ENCODE results near the gene KHSRP. TPM values are rescaled to one million over a fixed set of nuclear protein-coding genes. Genes with fewer than 3 reads are reported as not detected.
A peak's percentile ranks its signal among the peaks of the same experiment; 100 is the strongest.

Gene KHSRP
- total and polyA plus RNA-seq, 2 of the 13 experiments (the other 11 are each of a cell fraction or from before 2014, with no cell fraction given): 72.1 to 129 TPM

DNA sequence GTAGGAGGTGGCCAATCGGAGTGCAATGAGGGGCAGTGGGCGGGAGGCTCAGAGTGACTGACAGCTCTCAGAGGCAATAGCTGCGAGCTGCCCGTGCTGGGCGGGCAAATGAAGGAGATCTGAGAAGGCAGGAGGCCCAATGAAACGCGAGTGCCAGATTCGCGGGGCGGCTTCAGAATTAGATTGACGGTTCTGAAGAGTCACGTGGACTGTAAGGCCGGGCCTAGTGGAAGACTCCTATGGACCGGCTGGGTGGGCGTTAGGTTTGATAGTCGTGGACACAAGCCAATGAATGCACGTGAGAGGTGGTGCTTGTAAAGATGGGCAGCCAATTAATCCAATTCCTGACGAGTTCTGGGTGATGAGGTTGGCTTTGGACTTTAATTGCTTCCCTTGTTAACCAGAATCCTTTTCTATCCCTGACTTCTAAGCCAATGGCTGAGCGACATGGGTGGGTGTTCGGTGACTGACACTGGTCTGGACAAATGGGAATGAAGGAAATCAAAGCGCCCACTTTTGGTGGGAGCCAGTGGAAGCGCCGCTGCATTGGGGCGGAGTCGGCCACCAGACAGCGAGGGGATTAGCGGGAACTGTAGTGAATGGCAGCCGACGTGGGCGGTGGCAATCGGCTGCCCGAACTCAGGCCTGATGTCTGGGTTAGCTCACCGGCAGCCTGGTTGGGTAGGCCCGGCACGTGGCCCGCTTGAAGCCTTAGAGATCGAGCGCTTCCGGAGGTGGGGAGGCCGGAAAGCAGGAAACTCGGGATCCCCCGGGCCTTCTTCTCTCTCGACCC is 524 bp upstream of the KHSRP start (continued):
- TF ChIP-seq ZNF143 (CRISPR knock-in tag; IDR thresholded peaks at IDR 0.05) (peak; percentile 68), GATAD1 (CRISPR knock-in tag; IDR thresholded peaks at IDR 0.05) (no peak), CREM (IDR thresholded peaks at IDR 0.05) (peak; percentile 85), CREM (CRISPR knock-in tag; IDR thresholded peaks at IDR 0.05) (no peak), NR2C2 (CRISPR knock-in tag; IDR thresholded peaks at IDR 0.05; ENCODE audit: borderline replicate concordance) (peak; percentile 47), ZNF878 (CRISPR knock-in tag; IDR thresholded peaks at IDR 0.05) (no peak), SMAD1 (CRISPR knock-in tag; IDR thresholded peaks at IDR 0.05; ENCODE audit: borderline replicate concordance, low read depth) (no peak), DMAP1 (CRISPR knock-in tag; IDR thresholded peaks at IDR 0.05) (no peak; the same call in 1 of the 2 replicates), ZNF607 (CRISPR knock-in tag; IDR thresholded peaks at IDR 0.05; ENCODE audit: borderline replicate concordance) (peak; percentile 51; the same call in 1 of the 2 replicates), KLF12 (CRISPR knock-in tag; IDR thresholded peaks at IDR 0.05; ENCODE audit: borderline replicate concordance) (peak; percentile 59; the same call in 1 of the 2 replicates), MAZ (IDR thresholded peaks at IDR 0.05; ENCODE audit: borderline replicate concordance, low read depth, low read length) (no peak), MAZ (CRISPR knock-in tag; IDR thresholded peaks at IDR 0.05; ENCODE audit: low read depth) (peak; percentile 7; the same call in 1 of the 2 replicates), ZFY (CRISPR knock-in tag; IDR thresholded peaks at IDR 0.05) (peak; percentile 73)
- TF ChIP-seq, protein P1, sequence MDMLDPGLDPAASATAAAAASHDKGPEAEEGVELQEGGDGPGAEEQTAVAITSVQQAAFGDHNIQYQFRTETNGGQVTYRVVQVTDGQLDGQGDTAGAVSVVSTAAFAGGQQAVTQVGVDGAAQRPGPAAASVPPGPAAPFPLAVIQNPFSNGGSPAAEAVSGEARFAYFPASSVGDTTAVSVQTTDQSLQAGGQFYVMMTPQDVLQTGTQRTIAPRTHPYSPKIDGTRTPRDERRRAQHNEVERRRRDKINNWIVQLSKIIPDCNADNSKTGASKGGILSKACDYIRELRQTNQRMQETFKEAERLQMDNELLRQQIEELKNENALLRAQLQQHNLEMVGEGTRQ (IDR thresholded peaks at IDR 0.05; ENCODE audit: low read depth, low read length): peak; percentile 92
- TF ChIP-seq, protein P1 (CRISPR knock-in tag; IDR thresholded peaks at IDR 0.05; ENCODE audit: borderline replicate concordance): peak; percentile 96
- TF ChIP-seq, protein P2, sequence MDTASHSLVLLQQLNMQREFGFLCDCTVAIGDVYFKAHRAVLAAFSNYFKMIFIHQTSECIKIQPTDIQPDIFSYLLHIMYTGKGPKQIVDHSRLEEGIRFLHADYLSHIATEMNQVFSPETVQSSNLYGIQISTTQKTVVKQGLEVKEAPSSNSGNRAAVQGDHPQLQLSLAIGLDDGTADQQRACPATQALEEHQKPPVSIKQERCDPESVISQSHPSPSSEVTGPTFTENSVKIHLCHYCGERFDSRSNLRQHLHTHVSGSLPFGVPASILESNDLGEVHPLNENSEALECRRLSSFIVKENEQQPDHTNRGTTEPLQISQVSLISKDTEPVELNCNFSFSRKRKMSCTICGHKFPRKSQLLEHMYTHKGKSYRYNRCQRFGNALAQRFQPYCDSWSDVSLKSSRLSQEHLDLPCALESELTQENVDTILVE (CRISPR knock-in tag; IDR thresholded peaks at IDR 0.05): 0 out of 2 replicates have a peak, but pooled peaks have one; percentile 6
- TF ChIP-seq, protein P3, sequence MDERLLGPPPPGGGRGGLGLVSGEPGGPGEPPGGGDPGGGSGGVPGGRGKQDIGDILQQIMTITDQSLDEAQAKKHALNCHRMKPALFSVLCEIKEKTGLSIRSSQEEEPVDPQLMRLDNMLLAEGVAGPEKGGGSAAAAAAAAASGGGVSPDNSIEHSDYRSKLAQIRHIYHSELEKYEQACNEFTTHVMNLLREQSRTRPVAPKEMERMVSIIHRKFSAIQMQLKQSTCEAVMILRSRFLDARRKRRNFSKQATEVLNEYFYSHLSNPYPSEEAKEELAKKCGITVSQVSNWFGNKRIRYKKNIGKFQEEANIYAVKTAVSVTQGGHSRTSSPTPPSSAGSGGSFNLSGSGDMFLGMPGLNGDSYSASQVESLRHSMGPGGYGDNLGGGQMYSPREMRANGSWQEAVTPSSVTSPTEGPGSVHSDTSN (CRISPR knock-in tag; IDR thresholded peaks at IDR 0.05): peak; percentile 96
- TF ChIP-seq, protein P4, sequence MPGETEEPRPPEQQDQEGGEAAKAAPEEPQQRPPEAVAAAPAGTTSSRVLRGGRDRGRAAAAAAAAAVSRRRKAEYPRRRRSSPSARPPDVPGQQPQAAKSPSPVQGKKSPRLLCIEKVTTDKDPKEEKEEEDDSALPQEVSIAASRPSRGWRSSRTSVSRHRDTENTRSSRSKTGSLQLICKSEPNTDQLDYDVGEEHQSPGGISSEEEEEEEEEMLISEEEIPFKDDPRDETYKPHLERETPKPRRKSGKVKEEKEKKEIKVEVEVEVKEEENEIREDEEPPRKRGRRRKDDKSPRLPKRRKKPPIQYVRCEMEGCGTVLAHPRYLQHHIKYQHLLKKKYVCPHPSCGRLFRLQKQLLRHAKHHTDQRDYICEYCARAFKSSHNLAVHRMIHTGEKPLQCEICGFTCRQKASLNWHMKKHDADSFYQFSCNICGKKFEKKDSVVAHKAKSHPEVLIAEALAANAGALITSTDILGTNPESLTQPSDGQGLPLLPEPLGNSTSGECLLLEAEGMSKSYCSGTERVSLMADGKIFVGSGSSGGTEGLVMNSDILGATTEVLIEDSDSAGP (CRISPR knock-in tag; IDR thresholded peaks at IDR 0.05; ENCODE audit: borderline replicate concordance): peak; percentile 58
- TF ChIP-seq, protein P5, sequence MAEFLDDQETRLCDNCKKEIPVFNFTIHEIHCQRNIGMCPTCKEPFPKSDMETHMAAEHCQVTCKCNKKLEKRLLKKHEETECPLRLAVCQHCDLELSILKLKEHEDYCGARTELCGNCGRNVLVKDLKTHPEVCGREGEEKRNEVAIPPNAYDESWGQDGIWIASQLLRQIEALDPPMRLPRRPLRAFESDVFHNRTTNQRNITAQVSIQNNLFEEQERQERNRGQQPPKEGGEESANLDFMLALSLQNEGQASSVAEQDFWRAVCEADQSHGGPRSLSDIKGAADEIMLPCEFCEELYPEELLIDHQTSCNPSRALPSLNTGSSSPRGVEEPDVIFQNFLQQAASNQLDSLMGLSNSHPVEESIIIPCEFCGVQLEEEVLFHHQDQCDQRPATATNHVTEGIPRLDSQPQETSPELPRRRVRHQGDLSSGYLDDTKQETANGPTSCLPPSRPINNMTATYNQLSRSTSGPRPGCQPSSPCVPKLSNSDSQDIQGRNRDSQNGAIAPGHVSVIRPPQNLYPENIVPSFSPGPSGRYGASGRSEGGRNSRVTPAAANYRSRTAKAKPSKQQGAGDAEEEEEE (CRISPR knock-in tag; IDR thresholded peaks at IDR 0.05; ENCODE audit: borderline replicate concordance): no peak
